Loucy (cell line): Measurements from ENCODE around the gene PIGT.

Experiments used
- H2AFZ ChIP-seq: fragments of 200-600 bp; sonication (generic); 2 replicates; pipeline ENCODE4 v1.6.0; 2016; ENCODE audit warnings: antibody characterized with exemption, mild to moderate bottlenecking, low read length, moderate library complexity
- H3F3A ChIP-seq: fragments of 200-600 bp; 2 replicates; pipeline ENCODE4 v1.6.0; 2016; ENCODE audit warnings: antibody characterized with exemption, low read depth, mild to moderate bottlenecking
- H3K27me3 ChIP-seq: fragments of 200-600 bp; sonication (generic); 2 replicates; pipeline ENCODE4 v1.6.1; 2014; ENCODE audit warnings: low read length, mild to moderate bottlenecking; ENCODE audit not compliant: insufficient read depth, poor library complexity, severe bottlenecking
- H3K36me3 ChIP-seq: fragments of 200-600 bp; sonication (generic); 2 replicates; pipeline ENCODE4 v1.6.1; 2016; ENCODE audit warnings: low read length; ENCODE audit not compliant: insufficient read depth
- H3K4me1 ChIP-seq: fragments of 200-600 bp; sonication (generic); 2 replicates; pipeline ENCODE4 v1.5.1; 2014; ENCODE audit warnings: low read length, mild to moderate bottlenecking; ENCODE audit not compliant: insufficient read depth, poor library complexity, severe bottlenecking
- H3K4me2 ChIP-seq: fragments of 200-600 bp; sonication (generic); 2 replicates; pipeline ENCODE4 v1.6.0; 2014; ENCODE audit warnings: antibody characterized with exemption, low read length, low read depth, mild to moderate bottlenecking; ENCODE audit not compliant: poor library complexity, severe bottlenecking
- H3K4me3 ChIP-seq: fragments of 200-600 bp; sonication (generic); 2 replicates; pipeline ENCODE4 v1.5.1; 2014; ENCODE audit warnings: low read length, mild to moderate bottlenecking, mixed read lengths; ENCODE audit not compliant: poor library complexity, severe bottlenecking
- H3K79me2 ChIP-seq: fragments of 200-600 bp; sonication (generic); 2 replicates; pipeline ENCODE4 v1.6.1; 2014; ENCODE audit warnings: low read length; ENCODE audit not compliant: insufficient read depth
- H3K9ac ChIP-seq: fragments of 200-600 bp; sonication (generic); 2 replicates; pipeline ENCODE4 v1.6.0; 2014; ENCODE audit warnings: mild to moderate bottlenecking, low read depth, low read length, moderate library complexity; ENCODE audit not compliant: poor library complexity, severe bottlenecking
- H3K9me2 ChIP-seq: fragments of 200-600 bp; sonication (generic); replicated peaks from 2 replicates; pipeline ENCODE4 v1.6.1; 2016; ENCODE audit warnings: low read depth, low read length, mixed read lengths
- H3K9me3 ChIP-seq: fragments of 200-600 bp; sonication (generic); 2 replicates; pipeline ENCODE4 v1.6.1; 2014; ENCODE audit warnings: mild to moderate bottlenecking, antibody characterized with exemption, low read length, low read depth; ENCODE audit not compliant: insufficient read depth
- H4K20me1 ChIP-seq: fragments of 200-600 bp; sonication (generic); 2 replicates; pipeline ENCODE4 v1.6.0; 2014; ENCODE audit warnings: antibody characterized with exemption, low read length, mild to moderate bottlenecking; ENCODE audit not compliant: insufficient read depth, poor library complexity, severe bottlenecking
- CTCF ChIP-seq: fragments of 200-600 bp; sonication (generic); conservative IDR thresholded peaks from 2 replicates; pipeline ENCODE4 v1.5.1; 2014; ENCODE audit warnings: mild to moderate bottlenecking, antibody characterized with exemption, low read length
- EZH2phosphoT487 ChIP-seq: fragments of 200-600 bp; IDR thresholded peaks from 2 replicates; pipeline ENCODE4 v1.6.1; 2018; ENCODE audit warnings: antibody characterized with exemption, mild to moderate bottlenecking, moderate library complexity, borderline replicate concordance

PIGT gene

GRCh38 chr20:45433976-45434375, 18.0 kb downstream of the PIGT start:
- no peak for TF ChIP-seq EZH2phosphoT487
- no peaks in the 10 kb centered on the region for H3K9me3 ChIP-seq
- H3K27me3 ChIP-seq: no peaks in the 10 kb centered on the region
- H3K9ac ChIP-seq: no peak overlapping the region
- H3F3A ChIP-seq: no peaks in the 10 kb centered on the region
- H4K20me1 ChIP-seq: no peaks in the 10 kb centered on the region
- H3K36me3 ChIP-seq: no peaks in the 10 kb centered on the region
- H3K4me3 ChIP-seq: no peak overlapping the region
- H2AFZ ChIP-seq: no peak overlapping the region
- no peaks in the 10 kb centered on the region for H3K9me2 ChIP-seq
- H3K4me1 ChIP-seq: peaks cover 34% of the 10 kb centered on the region
- no peak overlapping the region for H3K4me2 ChIP-seq
- no peaks in the 10 kb centered on the region for H3K79me2 ChIP-seq

GRCh38 chr20:45436732-45437485, 21.0 kb downstream of the PIGT start:
- peak overlapping the region; percentile 71 for H3K4me3 ChIP-seq
- H3K36me3 ChIP-seq: no peaks in the 10 kb centered on the region
- H3K9me2 ChIP-seq: no peaks in the 10 kb centered on the region
- H3K9me3 ChIP-seq: no peaks in the 10 kb centered on the region
- no peaks in the 10 kb centered on the region for H3F3A ChIP-seq
- H3K27me3 ChIP-seq: no peaks in the 10 kb centered on the region
- H3K4me2 ChIP-seq: peak overlapping the region; percentile 78
- no peaks in the 10 kb centered on the region for H3K79me2 ChIP-seq
- TF ChIP-seq CTCF (peak; percentile 92), EZH2phosphoT487 (no peak)
- peak overlapping the region; percentile 74 for H3K9ac ChIP-seq
- H2AFZ ChIP-seq: peak overlapping the region; percentile 24
- peaks cover 32% of the 10 kb centered on the region for H3K4me1 ChIP-seq
- H4K20me1 ChIP-seq: no peaks in the 10 kb centered on the region

- no peak for TF ChIP-seq EZH2phosphoT487
- no peak for TF ChIP-seq CTCF
Observed at GRCh38 chr20:45440424-45440823, 24.5 kb downstream of the PIGT start.

More at GRCh38 chr20:45440424-45440823, 24.5 kb downstream of the PIGT start:
- no peaks in the 10 kb centered on the region for H3K36me3 ChIP-seq
- no peaks in the 10 kb centered on the region for H3K9me3 ChIP-seq
- peaks cover 37% of the 10 kb centered on the region for H3K4me1 ChIP-seq
- H2AFZ ChIP-seq: no peak overlapping the region
- H3K79me2 ChIP-seq: no peaks in the 10 kb centered on the region
- H3K9ac ChIP-seq: no peak overlapping the region
- H3K27me3 ChIP-seq: no peaks in the 10 kb centered on the region
- H3F3A ChIP-seq: no peaks in the 10 kb centered on the region
- no peak overlapping the region for H3K4me2 ChIP-seq
- no peaks in the 10 kb centered on the region for H4K20me1 ChIP-seq
- H3K9me2 ChIP-seq: no peaks in the 10 kb centered on the region
- H3K4me3 ChIP-seq: no peak overlapping the region
